SK-N-SH (cell line): ENCODE measurements around the gene PIKFYVE. TPM values are rescaled to one million over a fixed set of nuclear protein-coding genes. Genes with fewer than 3 reads are reported as not detected.

Experiments used
- CTCF ChIA-PET: fragments of 300-600, 350-600 bp; formaldehyde crosslinking; extraction: SDS; loops from one replicate; lab custom pipeline; 2021; lab: Yijun Ruan, JAX
- POLR2A ChIA-PET: fragments of 350-600 bp; sonication (Branson Sonifier 250); formaldehyde crosslinking; extraction: SDS; loops from one replicate; lab custom pipeline; 2020; ENCODE audit warnings: antibody characterized with exemption, inconsistent platforms; lab: Yijun Ruan, JAX
- DNase-seq: peaks from one replicate; pipeline ENCODE4 v3.0.0; 2012
- H2AFZ ChIP-seq: fragments of 200-600 bp; sonication (generic); 2 replicates; pipeline ENCODE4 v1.8.1; 2016; ENCODE audit warnings: antibody characterized with exemption, mild to moderate bottlenecking, low read depth
- H3F3A ChIP-seq: fragments of 200-600 bp; sonication (generic); replicated peaks from 2 replicates; pipeline ENCODE3; 2016; ENCODE audit warnings: antibody characterized with exemption, mild to moderate bottlenecking; ENCODE audit not compliant: insufficient read depth
- H3K27ac ChIP-seq, 2 experiments: fragments of 200-500 bp in 1 of 2; fragments of 200-600 bp in 1 of 2; sonication (Bioruptor generic) in 1 of 2; sonication (generic), shearing (Covaris generic) in 1 of 2; 2 replicates each; pipeline versions ENCODE4 v1.5.1 to v1.6.1; 2014 to 2016; ENCODE audit warnings: low read depth in 2 of 2, inconsistent platforms in 1 of 2, low read length in 1 of 2, mild to moderate bottlenecking in 1 of 2, mixed read lengths in 1 of 2
- H3K27me3 ChIP-seq: fragments of 200-600 bp; sonication (generic), shearing (Covaris generic); 2 replicates; pipeline ENCODE4 v1.6.1; 2016; ENCODE audit warnings: mixed run types; ENCODE audit not compliant: insufficient read depth
- H3K36me3 ChIP-seq, 2 experiments: fragments of 200-500 bp in 1 of 2; fragments of 200-600 bp in 1 of 2; sonication (Bioruptor generic) in 1 of 2; sonication (generic) in 1 of 2; replicated peaks in 1 of 2; 2 replicates each; pipeline versions ENCODE3 to v1.5.1; 2014 to 2016; ENCODE audit warnings: low read length in 1 of 2, mild to moderate bottlenecking in 1 of 2; ENCODE audit not compliant: insufficient read depth in 2 of 2, control insufficient read depth in 1 of 2
- H3K4me1 ChIP-seq, 2 experiments: fragments of 200-500 bp in 1 of 2; fragments of 200-600 bp in 1 of 2; sonication (Bioruptor generic) in 1 of 2; sonication (generic), shearing (Covaris generic) in 1 of 2; 2 replicates each; pipeline versions ENCODE4 v1.5.1 to v1.6.1; 2014 to 2016; ENCODE audit warnings: low read depth in 1 of 2, low read length in 1 of 2, mixed run types in 1 of 2; ENCODE audit not compliant: insufficient read depth in 2 of 2, control insufficient read depth in 1 of 2
- H3K4me2 ChIP-seq: fragments of 200-600 bp; sonication (generic), shearing (Covaris generic); 2 replicates; pipeline ENCODE4 v1.6.1; 2017; ENCODE audit warnings: mixed run types
- H3K4me3 ChIP-seq, 2 experiments: fragments of 200-500 bp in 1 of 2; fragments of 200-600 bp in 1 of 2; sonication (Bioruptor generic) in 1 of 2; sonication (generic), shearing (Covaris generic) in 1 of 2; 2 replicates each; pipeline versions ENCODE4 v1.5.1 to v1.8.1; 2014 to 2016; ENCODE audit warnings: low read depth in 2 of 2, inconsistent platforms in 1 of 2, low read length in 1 of 2, mild to moderate bottlenecking in 1 of 2, mixed read lengths in 1 of 2, moderate library complexity in 1 of 2
- H3K79me2 ChIP-seq: fragments of 200-600 bp; sonication (generic); 2 replicates; pipeline ENCODE4 v1.8.1; 2017; ENCODE audit warnings: mild to moderate bottlenecking; ENCODE audit not compliant: insufficient read depth
- H3K9ac ChIP-seq: fragments of 200-600 bp; sonication (generic); 2 replicates; pipeline ENCODE4 v1.6.1; 2017; ENCODE audit warnings: mixed run types
- H3K9me2 ChIP-seq: fragments of 200-600 bp; sonication (generic); 2 replicates; pipeline ENCODE4 v1.6.1; 2017; ENCODE audit warnings: mixed run types
- H3K9me3 ChIP-seq: fragments of 200-600 bp; sonication (generic); 2 replicates; pipeline ENCODE4 v1.6.1; 2017; ENCODE audit warnings: mixed run types, mild to moderate bottlenecking, moderate library complexity
- H4K20me1 ChIP-seq: fragments of 200-600 bp; sonication (generic); 2 replicates; pipeline ENCODE4 v1.6.1; 2017; ENCODE audit warnings: mild to moderate bottlenecking, mixed run types; ENCODE audit not compliant: insufficient read depth
- FOSL2 ChIP-seq: IDR thresholded peaks from 2 replicates; pipeline ENCODE4 v1.4.0; 2012; ENCODE audit warnings: low read depth, mild to moderate bottlenecking, moderate library complexity, borderline replicate concordance
- FOXJ3 ChIP-seq: sonication (generic); formaldehyde crosslinking; IDR thresholded peaks from 2 replicates; pipeline ENCODE4 v1.5.1; 2020; ENCODE audit warnings: mild to moderate bottlenecking, missing genetic modification reagents
- GATA2 ChIP-seq: sonication (generic); formaldehyde crosslinking; IDR thresholded peaks from 2 replicates; pipeline ENCODE4 v1.5.0; 2020; ENCODE audit warnings: mild to moderate bottlenecking, missing genetic modification reagents
- NFIC ChIP-seq: IDR thresholded peaks from 2 replicates; pipeline ENCODE4 v1.4.0; 2012; ENCODE audit warnings: borderline replicate concordance
- RCOR1 ChIP-seq: fragments of 150-350 bp; IDR thresholded peaks from 2 replicates; pipeline ENCODE4 v1.6.1; 2017; ENCODE audit warnings: antibody characterized with exemption, low read length
- SIN3A ChIP-seq: IDR thresholded peaks from 2 replicates; pipeline ENCODE4 v1.6.1; 2012; ENCODE audit warnings: low read depth, mild to moderate bottlenecking, low read length, moderate library complexity, borderline replicate concordance
- TEAD4 ChIP-seq: IDR thresholded peaks from 2 replicates; pipeline ENCODE4 v1.4.0; 2012; ENCODE audit warnings: mild to moderate bottlenecking, borderline replicate concordance; ENCODE audit not compliant: insufficient read depth
- YY1 ChIP-seq: IDR thresholded peaks from 2 replicates; pipeline ENCODE4 v1.4.0; 2012; ENCODE audit warnings: low read depth, mild to moderate bottlenecking
- WGBS: methylation state at CpG from one replicate; pipeline ENCODE4 v1.1.6; 2017; ENCODE audit warnings: low lambda C conversion rate; 5-methylcytosine and 5-hydroxymethylcytosine counted together
- polyA plus RNA-seq, 3 experiments: library from polyadenylated mRNA; depleted of rRNA; stranded (reverse); fragments of >200 nt; gene quantifications; 2 replicates each; pipeline ENCODE4 v1.2.3, GENCODE V29; 2012
- TF ChIP-seq, protein P1 (sequence below): IDR thresholded peaks from 2 replicates; pipeline ENCODE4 v1.6.1; 2012; ENCODE audit warnings: mild to moderate bottlenecking, low read depth, low read length, moderate library complexity
- TF ChIP-seq, protein P2 (sequence below): IDR thresholded peaks from 2 replicates; pipeline ENCODE4 v1.4.0; 2012; ENCODE audit warnings: low read depth, borderline replicate concordance
- TF ChIP-seq, protein P3 (sequence below): IDR thresholded peaks from 2 replicates; pipeline ENCODE4 v1.4.0; 2012; ENCODE audit warnings: low read depth, borderline replicate concordance

Gene PIKFYVE
- polyA plus RNA-seq, 1 of the 3 experiments (the other 2 are of a cell fraction): 7.0 TPM

DNA sequence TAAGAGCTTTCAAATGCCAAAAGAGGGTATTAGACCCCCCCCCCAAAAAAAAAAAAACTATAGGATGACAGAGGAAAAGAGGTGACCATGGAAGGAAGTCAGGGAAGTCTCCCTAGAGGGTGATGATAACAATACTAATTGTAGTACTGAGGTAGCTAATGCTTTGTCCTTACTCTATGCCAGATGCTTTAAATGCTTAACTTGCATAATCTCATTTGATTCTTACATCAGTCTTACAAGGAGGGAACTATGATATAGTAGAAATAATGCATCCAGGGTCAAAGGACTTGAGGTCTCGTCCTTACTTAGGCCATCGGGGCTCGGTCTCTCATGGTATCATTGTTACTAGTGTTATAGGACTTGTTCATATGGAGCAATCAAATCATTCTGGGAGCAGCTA, 20.3 kb upstream of the PIKFYVE start:
- peaks cover 50 to 75% of the 10 kb centered on the region in 2 experiments for H3K36me3 ChIP-seq
- ChIA-PET POLR2A (no interaction called here), CTCF (interaction anchor here (0.8 to 2.7 kb wide), 3 partner anchors 8 to 143 kb away, joined by 5 to 10 read pairs (median 7); no protein-coding TSS in a partner anchor)
- no peaks in the 10 kb centered on the region for H3F3A ChIP-seq
- no peaks in the 10 kb centered on the region for H3K4me1 ChIP-seq
- H3K9me2 ChIP-seq: no peaks in the 10 kb centered on the region
- no peaks in the 10 kb centered on the region for H3K9me3 ChIP-seq
- no peak overlapping the region for H3K4me2 ChIP-seq
- no peaks in the 10 kb centered on the region for H3K79me2 ChIP-seq
- no peak overlapping the region for H3K9ac ChIP-seq
- no peaks in the 10 kb centered on the region for H3K27me3 ChIP-seq
- 95% methylated on average over 3 of the region's 3 CpGs for WGBS
- no peak overlapping the region for H2AFZ ChIP-seq
- DNase-seq: no peak
- H4K20me1 ChIP-seq: no peaks in the 10 kb centered on the region
- H3K4me3 ChIP-seq: no peak overlapping the region
- H3K27ac ChIP-seq: no peak overlapping the region
- TF ChIP-seq SIN3A (no peak), NFIC (no peak), RCOR1 (no peak)
- TF ChIP-seq, protein P1, sequence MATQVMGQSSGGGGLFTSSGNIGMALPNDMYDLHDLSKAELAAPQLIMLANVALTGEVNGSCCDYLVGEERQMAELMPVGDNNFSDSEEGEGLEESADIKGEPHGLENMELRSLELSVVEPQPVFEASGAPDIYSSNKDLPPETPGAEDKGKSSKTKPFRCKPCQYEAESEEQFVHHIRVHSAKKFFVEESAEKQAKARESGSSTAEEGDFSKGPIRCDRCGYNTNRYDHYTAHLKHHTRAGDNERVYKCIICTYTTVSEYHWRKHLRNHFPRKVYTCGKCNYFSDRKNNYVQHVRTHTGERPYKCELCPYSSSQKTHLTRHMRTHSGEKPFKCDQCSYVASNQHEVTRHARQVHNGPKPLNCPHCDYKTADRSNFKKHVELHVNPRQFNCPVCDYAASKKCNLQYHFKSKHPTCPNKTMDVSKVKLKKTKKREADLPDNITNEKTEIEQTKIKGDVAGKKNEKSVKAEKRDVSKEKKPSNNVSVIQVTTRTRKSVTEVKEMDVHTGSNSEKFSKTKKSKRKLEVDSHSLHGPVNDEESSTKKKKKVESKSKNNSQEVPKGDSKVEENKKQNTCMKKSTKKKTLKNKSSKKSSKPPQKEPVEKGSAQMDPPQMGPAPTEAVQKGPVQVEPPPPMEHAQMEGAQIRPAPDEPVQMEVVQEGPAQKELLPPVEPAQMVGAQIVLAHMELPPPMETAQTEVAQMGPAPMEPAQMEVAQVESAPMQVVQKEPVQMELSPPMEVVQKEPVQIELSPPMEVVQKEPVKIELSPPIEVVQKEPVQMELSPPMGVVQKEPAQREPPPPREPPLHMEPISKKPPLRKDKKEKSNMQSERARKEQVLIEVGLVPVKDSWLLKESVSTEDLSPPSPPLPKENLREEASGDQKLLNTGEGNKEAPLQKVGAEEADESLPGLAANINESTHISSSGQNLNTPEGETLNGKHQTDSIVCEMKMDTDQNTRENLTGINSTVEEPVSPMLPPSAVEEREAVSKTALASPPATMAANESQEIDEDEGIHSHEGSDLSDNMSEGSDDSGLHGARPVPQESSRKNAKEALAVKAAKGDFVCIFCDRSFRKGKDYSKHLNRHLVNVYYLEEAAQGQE: no peak
- TF ChIP-seq, protein P2, sequence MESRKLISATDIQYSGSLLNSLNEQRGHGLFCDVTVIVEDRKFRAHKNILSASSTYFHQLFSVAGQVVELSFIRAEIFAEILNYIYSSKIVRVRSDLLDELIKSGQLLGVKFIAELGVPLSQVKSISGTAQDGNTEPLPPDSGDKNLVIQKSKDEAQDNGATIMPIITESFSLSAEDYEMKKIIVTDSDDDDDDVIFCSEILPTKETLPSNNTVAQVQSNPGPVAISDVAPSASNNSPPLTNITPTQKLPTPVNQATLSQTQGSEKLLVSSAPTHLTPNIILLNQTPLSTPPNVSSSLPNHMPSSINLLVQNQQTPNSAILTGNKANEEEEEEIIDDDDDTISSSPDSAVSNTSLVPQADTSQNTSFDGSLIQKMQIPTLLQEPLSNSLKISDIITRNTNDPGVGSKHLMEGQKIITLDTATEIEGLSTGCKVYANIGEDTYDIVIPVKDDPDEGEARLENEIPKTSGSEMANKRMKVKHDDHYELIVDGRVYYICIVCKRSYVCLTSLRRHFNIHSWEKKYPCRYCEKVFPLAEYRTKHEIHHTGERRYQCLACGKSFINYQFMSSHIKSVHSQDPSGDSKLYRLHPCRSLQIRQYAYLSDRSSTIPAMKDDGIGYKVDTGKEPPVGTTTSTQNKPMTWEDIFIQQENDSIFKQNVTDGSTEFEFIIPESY: no peak

DNA sequence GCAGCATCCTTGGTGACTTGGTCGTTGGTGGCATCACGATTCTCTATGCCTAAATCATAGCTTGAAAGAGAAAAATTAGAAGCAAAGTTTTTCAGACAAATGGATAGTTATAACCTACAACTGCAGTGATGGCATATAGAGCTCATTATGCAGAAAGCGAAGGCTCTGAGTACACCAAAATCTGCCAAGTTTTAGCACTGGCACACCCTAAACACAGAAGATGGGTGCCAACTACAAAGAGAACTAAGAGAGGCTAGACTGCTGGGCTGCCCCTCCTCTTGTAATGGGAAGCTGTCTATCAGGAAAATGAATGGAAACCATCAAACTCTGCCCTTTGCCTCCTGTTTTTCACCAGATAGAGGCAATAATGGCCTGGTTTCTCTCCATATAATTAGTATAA, 17.5 kb upstream of the PIKFYVE start:
- Histone ChIP-seq H3K9ac (no peak overlapping the region), H3K36me3 (peaks cover 65 to 84% of the 10 kb centered on the region in 2 experiments), H3K9me3 (no peaks in the 10 kb centered on the region), H3K4me1 (peaks cover 0 to 4% of the 10 kb centered on the region in 2 experiments; a peak in 2 of 4 replicates), H2AFZ (no peak overlapping the region), H3K4me3 (no peak overlapping the region), H3K4me2 (no peak overlapping the region), H3K27ac (no peak overlapping the region), H3F3A (no peaks in the 10 kb centered on the region), H3K27me3 (no peaks in the 10 kb centered on the region), H3K79me2 (peaks cover 6% of the 10 kb centered on the region; the same call in 1 of the 2 replicates), H3K9me2 (no peaks in the 10 kb centered on the region), H4K20me1 (no peaks in the 10 kb centered on the region)
- no peak for DNase-seq
- CTCF ChIA-PET: interaction anchor here (1.3 to 2.0 kb wide), 3 partner anchors 14 to 146 kb away, joined by 3 to 9 read pairs (median 4); no protein-coding TSS in a partner anchor
- TF ChIP-seq FOXJ3: no peak
- TF ChIP-seq, protein P3, sequence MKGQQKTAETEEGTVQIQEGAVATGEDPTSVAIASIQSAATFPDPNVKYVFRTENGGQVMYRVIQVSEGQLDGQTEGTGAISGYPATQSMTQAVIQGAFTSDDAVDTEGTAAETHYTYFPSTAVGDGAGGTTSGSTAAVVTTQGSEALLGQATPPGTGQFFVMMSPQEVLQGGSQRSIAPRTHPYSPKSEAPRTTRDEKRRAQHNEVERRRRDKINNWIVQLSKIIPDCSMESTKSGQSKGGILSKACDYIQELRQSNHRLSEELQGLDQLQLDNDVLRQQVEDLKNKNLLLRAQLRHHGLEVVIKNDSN: no peak
- no peak for TF ChIP-seq TEAD4
- TF ChIP-seq GATA2 (CRISPR knock-in tag): no peak
- no peak for TF ChIP-seq FOSL2
- no peak for TF ChIP-seq YY1
- 96% methylated on average over 3 of the region's 3 CpGs for WGBS
- POLR2A ChIA-PET: no interaction called here
